ENCODE measurements around the gene PDGFA.

DNA sequence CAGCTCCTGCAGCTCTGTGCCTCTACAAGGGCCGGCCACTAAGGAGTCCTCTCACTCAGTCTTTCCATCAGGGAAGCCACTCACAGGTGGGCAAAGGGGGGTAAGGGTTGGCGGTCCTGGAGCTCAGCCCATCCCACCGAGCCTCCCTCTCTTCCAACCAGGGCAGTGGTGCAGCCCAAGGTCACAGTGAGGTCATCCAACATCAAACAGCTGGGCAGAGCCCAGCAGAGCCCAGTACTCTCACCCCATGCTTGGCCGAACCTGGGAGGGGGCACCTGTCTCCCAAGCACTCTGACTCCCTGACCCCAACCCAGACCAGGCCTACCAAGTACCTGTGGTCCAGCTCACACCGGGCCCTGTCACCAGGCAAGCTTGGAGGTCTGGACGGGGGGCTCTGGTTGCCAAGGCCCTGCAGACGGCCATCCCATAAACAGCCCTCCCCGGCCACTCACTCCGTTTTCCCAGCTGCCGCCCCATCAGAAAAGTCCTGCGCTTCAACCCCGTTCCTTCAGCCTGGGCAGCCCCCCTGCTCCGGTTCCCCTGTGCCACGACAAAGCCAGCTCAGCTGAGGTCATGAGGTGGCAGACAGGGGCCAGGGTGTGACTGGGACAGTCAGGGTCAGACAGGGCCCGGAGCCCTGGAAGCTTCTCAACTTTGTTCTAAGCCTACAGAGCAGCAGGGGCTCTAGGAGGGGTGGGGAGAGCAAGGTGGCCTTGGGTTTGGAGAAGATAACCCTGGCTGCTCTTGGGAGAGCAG lies 27.5 kb downstream of the PDGFA start:
- TF ChIP-seq, protein P1, sequence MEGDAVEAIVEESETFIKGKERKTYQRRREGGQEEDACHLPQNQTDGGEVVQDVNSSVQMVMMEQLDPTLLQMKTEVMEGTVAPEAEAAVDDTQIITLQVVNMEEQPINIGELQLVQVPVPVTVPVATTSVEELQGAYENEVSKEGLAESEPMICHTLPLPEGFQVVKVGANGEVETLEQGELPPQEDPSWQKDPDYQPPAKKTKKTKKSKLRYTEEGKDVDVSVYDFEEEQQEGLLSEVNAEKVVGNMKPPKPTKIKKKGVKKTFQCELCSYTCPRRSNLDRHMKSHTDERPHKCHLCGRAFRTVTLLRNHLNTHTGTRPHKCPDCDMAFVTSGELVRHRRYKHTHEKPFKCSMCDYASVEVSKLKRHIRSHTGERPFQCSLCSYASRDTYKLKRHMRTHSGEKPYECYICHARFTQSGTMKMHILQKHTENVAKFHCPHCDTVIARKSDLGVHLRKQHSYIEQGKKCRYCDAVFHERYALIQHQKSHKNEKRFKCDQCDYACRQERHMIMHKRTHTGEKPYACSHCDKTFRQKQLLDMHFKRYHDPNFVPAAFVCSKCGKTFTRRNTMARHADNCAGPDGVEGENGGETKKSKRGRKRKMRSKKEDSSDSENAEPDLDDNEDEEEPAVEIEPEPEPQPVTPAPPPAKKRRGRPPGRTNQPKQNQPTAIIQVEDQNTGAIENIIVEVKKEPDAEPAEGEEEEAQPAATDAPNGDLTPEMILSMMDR (IDR thresholded peaks at IDR 0.05) = no peak
- TF ChIP-seq EP300 (IDR thresholded peaks at IDR 0.05) (no peak), POLR2AphosphoS5 (IDR thresholded peaks at IDR 0.05) (no peak), POLR2A (IDR thresholded peaks at IDR 0.05) (no peak)
